Astrocyte of the spinal cord (primary cell): ENCODE measurements around the gene TAMALIN.
A peak's percentile ranks its signal among the peaks of the same experiment; 100 is the strongest.
"Not testable (repeated sequence)": the region's sequence is repeated elsewhere in the genome, so short reads cannot be mapped to it uniquely, and the experiment has no call there.

Experiments
- DNase-seq: peaks from one replicate; pipeline ENCODE4 v3.0.0; 2011; ENCODE audit warnings: low read depth, low spot score
- H3K4me3 ChIP-seq: 2 replicates; pipeline ENCODE4 v1.5.1; 2011; ENCODE audit warnings: low read depth, mild to moderate bottlenecking, low read length, moderate library complexity
- CTCF ChIP-seq: IDR thresholded peaks from 2 replicates; pipeline ENCODE4 v1.5.1; 2012; ENCODE audit warnings: low read depth, mild to moderate bottlenecking, low read length, inconsistent platforms
- in situ Hi-C: cut with HindIII; loops from 2 replicates; pipeline ENCODE4 v1.10.0; 2017; ENCODE audit warnings: low sequenced_read_pairs

The TAMALIN gene

GRCh38 chr12:51972849-51973273, 33.9 kb upstream of the TAMALIN start:
- in situ Hi-C loops = no loop called here
- no peak for TF ChIP-seq CTCF
- peak; percentile 50 for DNase-seq
- H3K4me3 ChIP-seq = no peak overlapping the region

GRCh38 chr12:51973560-51973959, 33.2 kb upstream of the TAMALIN start:
- H3K4me3 ChIP-seq = no peak overlapping the region
- in situ Hi-C loops = no loop called here
- no peak for DNase-seq
- no peak for TF ChIP-seq CTCF

- no peak overlapping the region for H3K4me3 ChIP-seq
- no peak for TF ChIP-seq CTCF
- no peak for DNase-seq
- in situ Hi-C loops = no loop called here
These were observed 32.1 kb upstream of the TAMALIN start for GRCh38 chr12:51974646-51975045.

- no peak for DNase-seq
- TF ChIP-seq CTCF = no peak
- H3K4me3 ChIP-seq = no peak overlapping the region
- in situ Hi-C loops = no loop called here
These were observed 31.6 kb upstream of the TAMALIN start for GRCh38 chr12:51975196-51975595.

GRCh38 chr12:51976376-51977160, 30.2 kb upstream of the TAMALIN start:
- peak; percentile 15 for DNase-seq
- TF ChIP-seq CTCF = no peak
- in situ Hi-C loops = no loop called here
- no peak overlapping the region for H3K4me3 ChIP-seq

- TF ChIP-seq CTCF = no peak
- in situ Hi-C loops = no loop called here
- H3K4me3 ChIP-seq = no peak overlapping the region
- DNase-seq = no peak
These were observed 29.4 kb upstream of the TAMALIN start for GRCh38 chr12:51977320-51977753.

GRCh38 chr12:51979306-51979705, 27.4 kb upstream of the TAMALIN start:
- DNase-seq, in situ Hi-C loops: not testable (repeated sequence)

More at GRCh38 chr12:51979306-51979705, 27.4 kb upstream of the TAMALIN start:
- H3K4me3 ChIP-seq = not testable (repeated sequence)
